Kidney tubule cell (primary cell): ENCODE measurements around the gene TNFRSF18.
A peak's percentile ranks its signal among the peaks of the same experiment; 100 is the strongest.

Source experiments
- DNase-seq: peaks from one replicate; pipeline ENCODE4 v3.0.0-alpha.2; 2018; ENCODE audit warnings: low spot score

TNFRSF18 gene

DNA sequence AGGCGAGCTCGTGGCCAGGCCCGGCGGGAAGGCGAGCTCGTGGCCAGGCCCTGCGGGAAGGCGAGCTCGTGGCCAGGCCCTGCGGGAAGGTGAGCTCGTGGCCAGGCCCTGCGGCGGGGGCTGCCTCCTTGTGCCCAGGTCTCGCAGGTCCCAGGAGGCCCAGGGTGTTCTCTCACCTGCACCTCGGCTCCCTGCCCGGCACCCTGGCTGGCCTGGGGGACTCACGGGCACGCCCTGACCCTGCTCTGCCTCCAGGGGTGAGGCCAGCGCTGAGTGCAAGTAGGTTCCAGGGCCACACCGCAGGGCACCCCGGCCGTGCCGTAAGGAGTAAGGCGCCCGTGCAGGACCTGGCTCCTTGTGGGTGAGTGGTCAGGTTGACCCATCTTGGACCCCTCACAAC is 21.0 kb upstream of the TNFRSF18 start:
- no peak for DNase-seq

DNA sequence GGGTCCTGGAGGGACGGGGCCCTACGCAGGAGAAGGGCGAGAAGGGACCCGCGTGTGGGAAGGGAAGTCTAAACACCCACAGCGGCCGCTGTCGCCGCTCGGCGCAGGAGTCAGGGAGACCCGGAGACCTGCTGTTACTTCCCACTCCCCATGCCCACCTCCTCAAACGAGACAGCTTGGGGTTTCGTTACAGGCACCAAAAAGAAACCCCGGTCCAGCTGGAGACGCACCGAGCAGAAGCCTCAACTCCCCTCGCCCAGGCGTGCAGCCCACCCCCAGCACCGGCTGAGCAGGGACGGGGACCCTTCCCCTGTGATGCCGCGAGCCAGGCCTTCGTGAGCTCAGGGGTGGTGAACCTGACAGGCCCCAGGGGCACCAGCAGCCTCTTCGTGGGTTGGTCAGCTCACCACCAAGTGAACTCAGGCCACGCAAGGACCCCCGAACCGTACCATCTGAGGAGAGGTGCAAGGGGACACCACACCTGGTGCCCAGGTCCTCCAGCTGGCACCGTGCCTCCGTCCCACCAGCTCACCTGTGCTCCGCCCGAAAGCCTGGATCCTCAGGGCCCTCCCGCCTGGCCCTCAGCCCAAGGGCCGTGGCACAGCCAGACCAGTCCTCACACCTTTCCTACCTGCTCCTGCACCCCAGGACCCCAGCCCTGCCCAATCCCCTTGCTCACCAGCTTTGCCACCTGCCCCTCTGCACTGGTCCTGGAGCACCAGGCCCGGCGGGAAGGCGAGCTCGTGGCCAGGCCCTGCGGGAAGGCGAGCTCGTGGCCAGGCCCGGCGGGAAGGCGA is 20.4 kb upstream of the TNFRSF18 start:
- no peak for DNase-seq

DNA sequence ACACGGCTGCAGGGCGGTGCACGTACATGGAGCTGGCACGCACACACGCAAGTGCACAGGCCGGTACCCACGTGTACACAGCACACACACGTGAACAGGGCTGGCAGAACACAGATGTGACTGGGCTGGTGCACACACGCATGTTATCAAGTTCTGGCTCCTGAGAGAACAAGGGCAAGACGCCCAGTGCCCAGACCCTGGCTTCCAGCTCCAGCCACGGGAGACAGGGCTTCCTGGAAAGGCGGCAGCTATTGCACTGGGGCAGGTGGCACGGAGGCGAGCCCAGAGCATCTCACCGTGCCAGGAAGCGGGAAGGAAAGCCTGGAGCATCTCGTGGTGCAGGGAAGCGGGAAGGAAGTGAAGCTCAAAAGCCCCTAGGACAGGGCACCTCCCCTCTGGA is 19.5 kb upstream of the TNFRSF18 start:
- DNase-seq = no peak

DNA sequence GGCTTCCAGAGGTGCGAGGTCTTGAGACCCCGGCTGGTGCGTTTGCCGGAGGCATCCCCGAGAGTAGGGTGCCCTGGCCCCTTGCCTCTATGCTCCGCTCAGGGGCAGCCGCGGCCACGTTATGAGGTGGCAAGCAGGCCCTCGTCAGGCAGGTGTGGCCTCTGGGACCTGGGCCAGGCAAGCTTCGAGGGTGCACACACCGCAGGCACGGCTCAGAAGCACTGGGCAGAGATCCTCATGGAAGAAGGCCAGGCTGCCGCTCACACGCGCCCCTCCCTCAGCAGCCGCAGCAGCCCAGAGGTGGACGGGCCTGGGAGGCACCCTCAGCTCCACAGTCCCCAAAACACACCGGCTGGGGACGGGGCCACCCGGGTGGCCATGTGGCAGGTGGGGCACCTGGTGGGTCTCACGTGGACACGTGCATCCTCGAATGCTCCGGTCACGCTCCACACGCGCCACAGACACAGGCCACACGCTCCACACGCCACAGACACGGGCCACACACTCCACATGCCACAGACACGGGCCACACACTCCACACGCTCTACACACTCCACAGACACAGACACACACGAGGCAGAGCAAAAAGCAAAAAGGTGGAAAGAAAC is 18.9 kb upstream of the TNFRSF18 start:
- no peak for DNase-seq

DNA sequence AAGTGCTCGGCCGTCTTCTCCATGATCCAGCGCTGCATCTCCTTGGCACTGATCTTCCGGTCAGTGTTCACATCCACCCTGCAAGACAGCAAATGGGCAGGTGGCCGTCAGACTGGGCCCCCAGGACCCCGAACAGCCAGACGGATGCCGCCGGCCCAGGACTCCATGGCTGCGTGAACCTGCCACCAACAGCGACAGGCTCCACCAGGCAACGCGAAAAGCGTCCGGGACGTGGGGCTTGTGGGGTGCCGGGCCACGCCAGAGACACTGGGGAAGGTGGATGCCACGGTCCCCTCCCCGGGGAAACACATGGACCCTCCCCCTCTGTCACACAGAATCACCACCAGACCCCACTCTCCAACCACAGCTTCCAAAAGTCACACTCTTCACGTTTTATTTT is 17.5 kb upstream of the TNFRSF18 start:
- no peak for DNase-seq

DNA sequence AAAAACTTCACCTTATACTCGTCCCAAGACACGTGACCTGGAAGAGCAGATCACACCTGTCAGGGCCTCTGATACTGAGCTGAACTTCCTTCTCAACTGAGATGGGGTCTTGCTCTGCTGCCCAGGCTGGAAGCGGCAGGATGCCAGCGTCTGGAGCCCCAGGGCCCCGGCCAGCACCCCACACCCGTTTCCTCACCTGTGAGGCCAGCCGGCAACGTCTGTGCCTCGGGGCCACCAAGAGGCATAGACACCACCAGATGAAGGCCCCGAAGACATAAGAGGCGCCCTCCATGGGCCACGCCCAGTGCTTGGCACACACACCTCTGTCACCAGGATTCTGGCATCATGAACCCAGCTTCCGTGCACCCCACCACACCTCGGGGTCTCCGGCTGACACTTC is 16.9 kb upstream of the TNFRSF18 start:
- no peak for DNase-seq

DNA sequence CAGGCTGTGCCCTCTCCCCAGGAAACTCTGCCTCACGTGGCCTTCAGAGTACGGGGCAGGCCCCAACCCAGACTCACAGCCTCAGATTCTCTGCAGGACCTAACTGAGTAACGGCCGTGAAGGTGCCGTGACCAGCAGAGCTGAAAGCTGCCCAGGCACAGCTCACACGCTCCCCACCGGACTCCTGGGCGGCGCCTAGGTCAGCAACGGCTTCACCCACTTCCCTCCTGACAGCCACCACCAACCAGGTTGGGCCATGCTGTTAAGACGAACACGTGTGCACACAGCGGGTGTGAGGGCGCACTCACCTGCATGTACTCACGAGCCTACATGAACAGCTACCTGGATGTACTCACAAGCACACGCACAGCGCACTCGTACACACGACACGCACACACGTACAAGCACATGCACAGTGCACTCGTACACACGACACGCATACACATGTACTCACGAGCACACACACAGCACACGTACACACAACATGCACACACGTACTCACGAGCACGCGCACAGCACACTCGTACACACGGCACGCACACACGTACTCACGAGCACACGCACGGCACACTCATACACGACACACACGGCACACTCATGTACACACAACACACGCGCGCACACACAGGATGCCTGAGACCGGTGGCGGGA is 16.3 kb upstream of the TNFRSF18 start:
- no peak for DNase-seq

DNA sequence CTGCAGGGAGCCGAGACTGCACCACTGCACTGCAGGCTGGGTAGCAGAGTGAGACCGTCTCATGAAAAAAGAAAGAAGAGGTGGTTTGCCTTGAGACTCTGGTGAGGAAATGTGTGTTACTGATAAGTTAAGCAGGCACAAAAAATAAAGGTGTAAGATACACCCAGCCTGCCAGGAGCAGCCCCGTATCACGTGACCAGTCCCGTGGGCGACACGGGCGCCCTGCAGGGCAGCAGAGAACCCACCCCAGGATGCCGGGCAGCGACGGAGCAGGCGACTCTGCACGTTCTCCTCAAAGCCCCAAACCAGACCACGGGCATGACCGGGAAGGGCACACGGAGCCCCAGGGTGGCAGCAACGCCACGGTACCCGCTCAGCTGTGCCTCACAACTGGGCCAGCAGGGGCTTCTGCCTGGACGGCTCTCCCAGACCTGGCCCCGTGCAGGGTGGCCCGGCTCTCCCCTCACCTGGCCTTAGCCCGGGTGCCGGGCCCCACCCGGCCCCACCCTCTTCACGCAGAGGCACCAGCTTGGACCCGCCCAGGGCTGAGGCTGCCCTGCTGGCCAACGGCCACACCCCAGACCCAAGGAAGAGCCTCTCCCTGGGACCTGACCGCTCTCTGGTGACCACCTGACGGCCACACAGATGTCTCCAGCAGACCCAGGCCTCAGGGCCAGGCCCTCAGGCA is 15.6 kb upstream of the TNFRSF18 start:
- no peak for DNase-seq

DNA sequence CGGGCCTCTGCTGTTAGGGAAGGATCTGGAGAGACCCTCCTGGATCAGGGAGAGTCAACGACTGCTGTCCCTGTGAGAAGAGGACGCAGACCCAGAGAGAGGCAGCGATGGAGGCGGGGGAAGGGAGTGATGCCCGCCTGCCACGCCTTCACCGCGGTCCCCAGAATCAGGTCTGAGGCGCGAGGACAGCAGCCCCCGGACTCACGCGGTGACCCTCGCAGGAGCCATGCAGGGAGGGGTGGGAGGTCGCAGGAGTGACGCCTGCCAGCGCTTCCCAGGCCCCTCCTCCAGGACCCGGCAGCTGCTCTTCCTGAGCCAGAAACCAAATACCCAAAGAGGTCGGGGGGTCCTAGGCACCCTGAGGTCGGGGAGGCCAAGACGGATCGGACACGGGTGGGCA is 13.8 kb upstream of the TNFRSF18 start:
- no peak for DNase-seq

DNA sequence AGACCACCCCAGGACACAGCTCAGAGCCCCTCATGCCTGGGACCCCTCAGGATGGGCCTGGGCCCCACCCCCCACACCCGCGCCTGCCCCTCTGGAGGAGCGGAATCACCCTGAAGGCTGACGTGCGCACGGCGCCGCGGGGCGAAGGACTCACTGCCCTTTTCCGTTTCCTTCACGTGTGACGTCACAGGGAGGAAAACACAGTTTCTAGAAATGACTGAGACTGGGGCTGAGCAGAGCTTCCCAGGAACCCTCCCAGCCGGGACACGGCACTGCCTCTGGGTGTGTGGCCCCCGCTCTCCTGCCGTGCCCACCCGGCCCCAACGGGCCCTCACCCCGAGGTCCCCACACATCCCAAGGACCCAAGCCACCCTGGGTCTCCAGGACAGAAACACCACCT is 12.9 kb upstream of the TNFRSF18 start:
- DNase-seq = no peak

DNA sequence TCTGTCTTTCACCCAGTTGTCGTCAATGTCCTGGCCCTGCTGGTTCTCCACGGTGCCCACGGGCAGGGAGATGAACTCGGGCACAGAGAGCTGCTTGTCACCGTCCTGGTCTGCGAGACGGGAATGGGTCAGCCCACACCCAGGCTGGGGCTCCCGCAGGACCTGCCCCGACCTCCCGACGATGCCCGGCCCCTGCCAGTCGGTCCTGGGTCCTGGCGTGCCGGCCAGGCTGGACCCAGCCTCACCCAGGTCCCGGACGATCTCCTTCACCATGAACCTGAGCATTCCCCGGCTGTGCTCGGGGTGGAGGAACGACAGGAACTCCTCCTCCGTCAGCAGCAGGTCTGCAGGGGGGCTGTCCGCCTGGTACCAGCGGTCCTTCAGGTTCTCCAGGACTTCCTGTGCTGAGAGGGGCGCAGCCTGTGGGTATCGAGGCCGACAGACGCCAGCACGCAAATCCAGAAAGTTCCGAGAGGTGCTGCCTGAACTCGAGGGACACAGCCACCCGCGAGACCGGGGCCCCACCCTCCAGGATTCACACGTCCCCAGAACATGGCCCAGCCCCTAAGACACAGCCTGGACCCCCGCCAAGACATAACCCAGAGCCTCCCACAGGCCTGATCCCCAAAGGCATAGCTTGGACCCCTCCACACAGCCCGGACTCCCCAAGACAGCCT is 12.3 kb upstream of the TNFRSF18 start:
- DNase-seq = no peak

DNA sequence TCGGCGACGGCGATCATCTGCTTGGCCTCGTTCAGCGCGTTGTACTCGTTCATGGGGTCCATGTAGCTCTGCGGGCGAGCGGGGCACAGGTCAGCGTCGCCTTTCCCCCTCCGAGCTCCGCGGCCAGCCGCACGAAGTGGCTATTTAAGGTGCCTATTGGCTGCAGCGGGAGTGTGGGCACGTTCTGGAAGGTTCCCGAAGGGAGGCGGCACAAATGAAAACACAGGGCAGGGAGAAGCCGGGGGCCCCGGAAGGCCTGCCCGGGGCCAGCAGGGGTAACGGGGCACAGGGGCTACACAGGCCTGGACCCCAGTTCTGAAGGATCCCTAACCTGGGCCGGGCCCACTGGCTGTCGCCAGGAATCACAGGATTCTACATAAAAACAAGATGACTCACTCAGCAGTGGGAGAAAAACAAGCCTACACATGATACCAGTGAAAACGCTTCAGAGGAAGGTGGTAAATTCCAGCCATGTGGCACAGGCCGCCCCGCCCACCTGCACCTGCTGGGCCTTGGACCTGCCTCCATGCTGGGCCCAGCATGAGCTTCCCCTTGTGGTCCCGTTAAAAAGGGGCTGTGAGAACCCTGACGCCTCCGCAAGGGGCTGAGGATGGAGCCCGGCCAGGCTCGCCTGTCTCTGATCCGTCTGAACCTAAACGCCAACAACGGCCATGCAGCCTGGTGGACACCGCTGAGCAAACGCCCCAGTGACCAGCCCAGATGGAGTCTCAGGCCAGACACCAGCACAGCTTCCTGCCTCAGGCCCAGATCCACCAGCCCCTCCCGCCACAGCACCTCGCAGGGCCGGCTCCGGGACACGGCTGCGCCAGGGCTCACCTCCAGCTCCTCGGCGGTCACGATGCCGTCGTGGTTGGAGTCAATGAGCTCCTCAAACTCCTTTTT is 11.5 kb upstream of the TNFRSF18 start:
- peak; percentile 47 for DNase-seq

DNA sequence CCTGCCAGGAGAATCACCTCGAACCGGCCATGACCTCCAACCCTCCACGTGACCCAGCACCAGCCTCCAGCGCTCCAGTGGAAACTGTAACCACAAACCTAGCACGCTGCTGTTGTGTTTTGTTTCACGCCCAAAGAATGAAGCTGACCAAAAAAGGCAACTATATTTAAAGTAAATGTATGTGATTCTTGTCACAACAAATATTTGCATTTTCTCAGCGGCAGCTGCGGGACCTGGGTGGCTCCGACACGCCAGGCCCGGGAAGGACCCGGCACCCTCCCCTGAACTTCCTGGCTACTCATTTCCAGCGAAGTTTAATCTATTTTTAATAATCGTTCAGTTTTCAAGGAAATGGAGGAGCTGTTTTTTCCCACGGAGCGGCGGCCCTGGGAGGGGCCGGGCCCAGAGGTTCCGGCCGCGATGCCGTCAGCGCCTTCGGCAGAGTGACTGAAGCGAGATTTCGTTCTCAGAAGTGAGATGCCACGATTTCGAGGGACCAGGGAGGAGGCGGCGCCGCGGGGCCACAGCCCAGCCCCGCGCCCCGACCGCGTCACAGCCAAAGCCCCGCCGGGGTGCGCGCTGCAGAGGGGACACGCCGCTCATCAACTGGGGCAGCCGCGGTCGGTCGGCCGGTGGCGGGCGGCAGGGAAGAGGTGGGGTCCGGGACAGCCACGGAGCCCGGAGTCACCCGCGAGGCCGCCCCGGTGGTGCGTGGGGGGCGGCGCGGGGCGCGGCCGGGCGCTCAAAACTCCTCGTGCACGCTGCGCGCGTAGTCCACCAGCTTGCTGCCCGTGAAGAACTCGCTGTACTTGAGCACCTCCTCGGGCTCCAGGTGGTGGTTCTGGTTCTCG is 10.6 kb upstream of the TNFRSF18 start:
- no peak for DNase-seq

DNA sequence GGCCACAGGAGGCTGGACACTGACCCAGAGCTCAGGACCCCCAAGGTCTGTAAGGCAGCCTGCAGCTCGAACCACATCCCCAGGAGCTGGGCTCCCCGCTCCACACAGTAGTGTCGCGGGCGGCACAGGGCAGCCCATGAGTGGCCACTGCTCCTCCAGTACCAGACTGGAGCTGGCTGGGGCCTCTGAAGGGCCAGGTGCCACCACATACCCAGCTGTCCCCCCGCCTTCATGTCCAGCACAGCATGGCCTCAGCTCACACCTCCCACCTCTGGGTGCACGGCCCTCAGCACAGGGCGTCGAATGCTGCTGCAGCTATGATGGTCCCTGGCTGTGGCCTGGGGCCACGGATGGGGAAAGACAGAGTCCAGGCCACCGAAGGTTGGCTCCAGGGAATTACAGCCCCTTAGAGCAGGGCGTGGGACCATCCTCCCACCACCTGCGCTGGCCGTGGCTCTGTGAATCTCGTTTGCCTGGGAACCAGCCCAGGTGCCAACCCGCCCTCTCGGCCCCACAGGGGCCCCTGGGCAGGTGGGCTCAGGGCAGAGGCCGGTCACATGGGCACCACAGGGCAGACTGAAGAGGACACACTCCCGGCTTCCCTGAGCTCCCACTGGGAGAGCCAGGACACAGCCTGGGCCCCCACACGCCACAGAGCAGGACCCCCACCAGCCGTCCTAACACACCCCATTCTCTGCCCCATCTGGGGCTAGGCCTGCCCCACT is 9.7 kb upstream of the TNFRSF18 start:
- DNase-seq = no peak

DNA sequence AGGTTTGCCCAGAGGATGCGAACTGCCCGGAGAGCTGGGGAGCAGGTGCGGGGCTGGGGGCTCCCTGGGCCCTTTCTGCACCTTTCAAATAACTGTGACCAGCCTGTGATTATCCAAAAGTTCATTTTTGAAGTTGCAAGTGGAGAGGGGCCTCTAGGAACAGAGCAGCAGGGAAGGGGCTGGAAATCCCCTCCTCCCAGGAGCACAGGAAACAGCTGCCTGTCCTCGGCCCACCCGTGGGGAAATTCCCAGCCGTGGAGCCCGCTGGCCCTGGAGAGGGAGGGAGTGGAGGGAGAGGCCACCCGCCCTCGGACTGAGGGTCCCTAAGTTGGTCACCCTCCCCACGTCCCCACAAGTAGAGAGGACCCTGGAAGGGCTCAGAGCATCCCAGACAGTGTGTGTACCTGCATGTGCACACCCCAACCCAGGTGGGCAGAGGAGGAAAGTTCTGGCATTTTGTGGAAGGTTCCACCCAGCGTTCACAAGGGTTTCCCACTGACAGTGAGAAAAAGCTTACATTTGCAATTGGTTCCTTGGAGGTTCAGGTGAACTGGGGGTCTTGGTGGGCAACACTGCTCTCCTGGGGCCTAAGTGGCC is 8.8 kb upstream of the TNFRSF18 start:
- DNase-seq = no peak

DNA sequence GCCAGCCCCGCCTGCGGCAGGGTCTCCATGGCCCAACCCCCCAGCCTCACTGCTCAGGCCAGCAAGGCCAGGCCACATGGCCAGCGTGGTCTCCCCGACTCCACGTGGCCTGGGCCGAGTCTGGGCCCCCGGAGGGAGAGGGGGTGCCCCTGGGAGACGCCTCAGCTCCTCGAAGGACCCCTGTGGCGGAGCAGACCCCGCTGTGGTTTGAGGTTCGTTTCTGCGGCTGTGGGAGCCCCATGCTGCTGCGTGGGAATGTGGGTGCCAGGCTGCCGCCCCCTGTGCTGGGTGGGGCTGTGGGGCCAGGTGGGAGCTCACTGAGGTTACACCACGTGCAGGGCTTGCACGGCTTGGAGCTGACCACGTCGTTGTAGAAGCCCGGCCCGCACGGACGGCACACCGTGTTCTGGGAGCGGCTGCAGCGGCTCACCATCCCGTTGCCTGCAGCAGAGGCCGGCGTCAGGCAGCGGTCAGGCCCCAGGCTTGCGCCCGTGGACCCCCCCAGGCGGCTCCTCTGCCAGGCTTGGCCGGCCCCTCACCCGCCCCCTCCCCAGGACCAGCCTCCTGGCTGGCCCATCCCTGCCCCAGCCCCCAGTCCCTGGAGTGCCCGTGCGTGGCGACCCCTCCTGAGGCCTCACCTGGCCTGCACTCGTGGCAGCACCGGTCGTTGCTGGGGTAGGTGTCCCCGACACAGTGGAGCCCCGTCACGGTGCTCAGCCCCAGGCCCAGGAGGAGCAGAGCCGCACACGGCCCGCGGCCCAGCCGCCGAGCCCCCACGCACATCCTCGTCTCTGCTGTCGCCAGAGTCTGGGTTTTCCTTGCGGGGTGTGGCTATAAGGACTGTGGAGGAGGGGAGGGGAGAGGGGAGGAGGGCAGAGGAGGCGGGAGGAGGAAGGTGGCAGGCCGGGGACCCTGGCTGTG is 7.2 kb upstream of the TNFRSF18 start, which contains the start of gene TNFRSF4:
Gene TNFRSF4, minus strand, starts transcription at position 809 of the 921 bp plus-strand sequence. Its CDS starts 26 bp downstream, at position 783.
- no peak for DNase-seq

DNA sequence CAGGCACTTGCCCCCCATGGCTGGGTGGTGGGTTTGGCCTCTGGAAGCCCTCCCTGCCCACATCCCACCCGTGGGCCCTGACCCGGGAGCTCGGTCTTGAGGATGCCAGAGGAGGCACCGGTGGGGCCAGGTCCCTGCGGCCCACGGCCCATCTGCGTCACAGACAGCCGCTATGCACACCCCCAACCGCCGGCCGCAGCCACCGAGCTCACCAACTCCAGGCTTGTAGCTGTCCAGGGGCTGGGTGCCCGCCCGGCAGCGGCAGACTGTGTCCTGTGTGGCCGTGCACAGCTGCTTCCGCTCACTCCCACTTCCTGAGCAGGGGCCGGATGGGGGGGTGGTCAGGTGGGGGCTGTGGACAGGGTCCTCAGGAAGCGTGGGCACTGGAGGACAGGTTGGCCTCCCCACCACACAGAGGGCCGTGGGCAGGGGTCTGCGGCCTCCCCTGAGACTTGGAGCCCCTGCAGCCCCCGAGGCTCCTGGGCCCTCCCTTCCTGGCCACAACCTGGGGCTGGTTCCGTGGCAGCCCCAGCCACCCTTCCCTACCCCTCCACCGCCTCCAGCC is 6.5 kb upstream of the TNFRSF18 start:
- DNase-seq = no peak
